Stimulated activated CD4-positive, alpha-beta T cell treated with anti-CD3 and anti-CD28 coated beads, Interleukin-2, amount 100 ng/mL, for 24 hours (primary cell): ENCODE results near the gene KRT74.

ENCODE experiments used
- DNase-seq, 2 donors: peaks; one replicate each; pipeline ENCODE4 v3.0.0-alpha.2; 2020

Gene KRT74

GRCh38 chr12:52518574-52519386 is 54.9 kb downstream of the KRT74 start:
- DNase-seq: no peak

GRCh38 chr12:52517888-52518287 is 55.8 kb downstream of the KRT74 start:
- DNase-seq: no peak

GRCh38 chr12:52517005-52517835 is 56.4 kb downstream of the KRT74 start:
- no peak for DNase-seq

GRCh38 chr12:52515927-52516831 is 57.5 kb downstream of the KRT74 start:
- DNase-seq: no peak
